Heart left ventricle (tissue), 13 donors: ENCODE measurements around the gene TRPC3.

Source experiments
- POLR2A ChIP-seq, 2 donors: fragments of 450-650 bp; IDR thresholded peaks; one replicate each; pipeline ENCODE4 v1.6.1; 2017; ENCODE audit warnings: antibody characterized with exemption in 2 of 2, mild to moderate bottlenecking in 2 of 2, moderate library complexity in 2 of 2
- TF ChIP-seq, protein P1 (sequence below), 12 donors: fragments of 200-600 bp; sonication (generic) in 4 of 12; IDR thresholded peaks; one replicate each; pipeline versions ENCODE4 v1.5.0 to v1.8.0; 2018 to 2022; ENCODE audit warnings: antibody characterized with exemption in 12 of 12, mild to moderate bottlenecking in 5 of 12
- donor health status: ischemic (EF 13 %, LVEDD 7.1; RV severe dilation, severe dysfunction).
- donor health status: DM: no; HTN: yes; CAD: no.
- donor health status: DM: no; HTN: no; CAD: no.
- donor health status: ischemic (EF 25% LVEDD 6.9; RV normal size, moderate dysfunction).
- donor health status: ischemic (EF 25% LVEDD 5.7; RV mildly dilated, moderate dysfunction).
- donor health status: ischemic (EF 35%, LVEDD 5.7; RV mildly dilated, moderate dysfunction).
- donor health status: nonischemic (EF 11% LVEDD 7.7; RV severe dilation, severe dysfunction).
- donor health status: DM: yes; HTN: yes; CAD: no.
- donor health status: PGD.
- donor health status: ischemic (EF 29% LVEDD 5.4; RV normal size, mild dysfunction).
- donor health status: nonischemic (EF 23%, LVEDD 6.1; RV moderate dilation, normal function).

DNA sequence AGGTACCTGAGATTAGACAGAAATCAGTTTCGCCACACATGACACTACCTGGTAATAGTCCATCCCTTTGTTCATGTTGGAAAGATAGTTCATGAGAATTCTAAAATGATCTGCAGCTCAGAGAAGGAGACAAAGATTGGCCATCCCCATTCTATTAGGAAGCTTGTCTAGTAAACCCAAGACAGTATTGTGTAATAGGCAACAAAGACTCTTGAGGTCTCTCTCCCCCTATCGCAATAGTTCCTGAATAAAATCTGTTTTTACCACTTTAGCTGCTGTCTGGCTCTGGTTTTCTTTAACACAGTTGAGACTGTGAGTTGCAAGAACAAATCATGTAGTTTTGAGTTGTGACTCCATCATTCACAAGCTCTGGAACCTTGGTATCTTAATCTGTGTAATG, 66.7 kb downstream of the TRPC3 start:
- TF ChIP-seq POLR2A (IDR thresholded peaks at IDR 0.05), result no peak
- TF ChIP-seq, protein P1, sequence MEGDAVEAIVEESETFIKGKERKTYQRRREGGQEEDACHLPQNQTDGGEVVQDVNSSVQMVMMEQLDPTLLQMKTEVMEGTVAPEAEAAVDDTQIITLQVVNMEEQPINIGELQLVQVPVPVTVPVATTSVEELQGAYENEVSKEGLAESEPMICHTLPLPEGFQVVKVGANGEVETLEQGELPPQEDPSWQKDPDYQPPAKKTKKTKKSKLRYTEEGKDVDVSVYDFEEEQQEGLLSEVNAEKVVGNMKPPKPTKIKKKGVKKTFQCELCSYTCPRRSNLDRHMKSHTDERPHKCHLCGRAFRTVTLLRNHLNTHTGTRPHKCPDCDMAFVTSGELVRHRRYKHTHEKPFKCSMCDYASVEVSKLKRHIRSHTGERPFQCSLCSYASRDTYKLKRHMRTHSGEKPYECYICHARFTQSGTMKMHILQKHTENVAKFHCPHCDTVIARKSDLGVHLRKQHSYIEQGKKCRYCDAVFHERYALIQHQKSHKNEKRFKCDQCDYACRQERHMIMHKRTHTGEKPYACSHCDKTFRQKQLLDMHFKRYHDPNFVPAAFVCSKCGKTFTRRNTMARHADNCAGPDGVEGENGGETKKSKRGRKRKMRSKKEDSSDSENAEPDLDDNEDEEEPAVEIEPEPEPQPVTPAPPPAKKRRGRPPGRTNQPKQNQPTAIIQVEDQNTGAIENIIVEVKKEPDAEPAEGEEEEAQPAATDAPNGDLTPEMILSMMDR (IDR thresholded peaks at IDR 0.05), result no peak
